Frontal cortex (tissue), 4 donors: Measurements from ENCODE around the gene SLC2A9. TPM values are rescaled to one million over a fixed set of nuclear protein-coding genes. Genes with fewer than 3 reads are reported as not detected.

Experiments
- DNase-seq, 2 donors: peaks; one replicate each; pipeline ENCODE4 v3.0.0; 2012; ENCODE audit warnings: low spot score in 2 of 2
- FAIRE-seq: peaks from 2 replicates; lab custom pipeline; 2012; peaks lifted over from hg19 to GRCh38; lab: Jason Lieb, UNC
- total RNA-seq: library from RNA; depleted of rRNA; stranded (reverse); fragments of >200 nt; gene quantifications from one replicate; pipeline ENCODE4 v1.2.3, GENCODE V29; 2014
- donor health status: control.
- donor health status: control.
- donor health status: control.

The SLC2A9 gene
- total RNA-seq, 1 donor from 2014 or later: 2.9 TPM

GRCh38 chr4:9971711-9972110, 49.6 kb downstream of the SLC2A9 start:
- DNase-seq: no peak
- FAIRE-seq: no peak

- no peak for FAIRE-seq
Observed at GRCh38 chr4:9970399-9971011, 50.8 kb downstream of the SLC2A9 start.

GRCh38 chr4:9969526-9970398, 51.5 kb downstream of the SLC2A9 start:
- FAIRE-seq: no peak
- no peak for DNase-seq

More at GRCh38 chr4:9970399-9971011, 50.8 kb downstream of the SLC2A9 start:
- DNase-seq: no peak

GRCh38 chr4:9968472-9968871, 52.8 kb downstream of the SLC2A9 start:
- no peak for DNase-seq
- no peak for FAIRE-seq

DNA sequence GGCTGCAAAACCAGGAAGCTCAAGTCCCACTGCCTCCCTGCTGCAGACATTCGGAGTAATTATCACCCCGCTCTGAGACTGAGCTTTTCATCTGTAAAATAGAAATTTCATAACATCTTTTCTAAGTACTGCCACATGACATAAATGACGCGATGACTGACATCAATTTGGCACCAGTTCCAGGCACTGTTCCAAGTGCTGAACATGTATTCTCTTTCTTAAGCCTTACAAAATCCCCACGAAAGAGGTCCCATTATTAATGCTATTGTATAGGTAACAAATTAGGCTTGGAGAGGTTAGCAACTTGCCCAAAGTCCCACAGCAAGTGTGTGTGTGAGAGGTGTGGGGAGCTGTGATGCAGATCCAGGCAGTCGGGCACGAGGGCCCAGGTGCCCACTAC, 56.4 kb downstream of the SLC2A9 start:
- DNase-seq: no peak
- FAIRE-seq: no peak

DNA sequence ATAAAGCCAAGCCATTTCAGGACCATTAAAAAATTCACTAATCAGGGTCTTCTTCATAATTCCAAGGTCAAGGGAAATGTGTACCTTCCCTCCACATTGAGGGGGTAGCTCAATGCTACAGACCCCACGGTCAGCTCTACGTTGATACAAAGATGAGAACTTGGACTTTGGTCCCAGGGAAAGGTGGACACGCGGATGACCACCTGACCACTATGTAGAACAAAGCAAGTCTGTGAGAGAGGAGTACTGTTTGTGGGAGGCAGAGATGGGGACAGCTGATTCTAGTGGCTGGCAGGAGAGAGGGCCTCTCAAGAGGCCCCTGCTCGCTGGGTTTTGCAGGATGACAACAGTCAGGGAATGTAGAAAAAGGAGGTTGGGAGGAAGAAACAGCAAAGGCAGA, 58.0 kb downstream of the SLC2A9 start:
- no peak for FAIRE-seq
- no peak for DNase-seq

GRCh38 chr4:9962611-9963314, 58.5 kb downstream of the SLC2A9 start:
- FAIRE-seq: no peak

GRCh38 chr4:9954468-9954867, 66.8 kb downstream of the SLC2A9 start:
- DNase-seq (no peak), FAIRE-seq (no peak)

More at GRCh38 chr4:9962611-9963314, 58.5 kb downstream of the SLC2A9 start:
- DNase-seq: no peak

DNA sequence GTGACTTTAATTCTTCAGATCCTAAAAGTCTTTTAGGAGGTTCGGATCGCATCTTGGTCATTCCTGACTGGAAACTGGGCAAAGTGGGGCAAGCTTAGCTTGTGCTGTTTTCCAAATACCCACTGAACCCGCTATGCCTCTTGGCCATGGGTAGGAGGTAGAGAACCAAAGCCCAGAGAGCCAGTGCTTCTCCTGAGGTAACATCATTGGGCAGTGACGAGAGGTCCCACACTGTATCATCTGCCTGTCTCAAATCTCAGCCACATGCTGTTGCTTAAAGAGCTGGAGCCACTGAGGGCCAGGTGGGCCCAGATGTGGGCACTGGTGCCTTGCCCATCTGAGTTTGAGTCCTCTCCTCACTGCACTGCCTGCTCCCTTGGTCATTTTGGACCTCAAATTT, 68.2 kb downstream of the SLC2A9 start:
- no peak for FAIRE-seq

GRCh38 chr4:9952415-9952950, 68.8 kb downstream of the SLC2A9 start:
- no peak for DNase-seq
- no peak for FAIRE-seq

More for the DNA sequence above, 68.2 kb downstream of the SLC2A9 start:
- DNase-seq: no peak

GRCh38 chr4:9949573-9949972, 71.7 kb downstream of the SLC2A9 start:
- DNase-seq (no peak), FAIRE-seq (no peak)

DNA sequence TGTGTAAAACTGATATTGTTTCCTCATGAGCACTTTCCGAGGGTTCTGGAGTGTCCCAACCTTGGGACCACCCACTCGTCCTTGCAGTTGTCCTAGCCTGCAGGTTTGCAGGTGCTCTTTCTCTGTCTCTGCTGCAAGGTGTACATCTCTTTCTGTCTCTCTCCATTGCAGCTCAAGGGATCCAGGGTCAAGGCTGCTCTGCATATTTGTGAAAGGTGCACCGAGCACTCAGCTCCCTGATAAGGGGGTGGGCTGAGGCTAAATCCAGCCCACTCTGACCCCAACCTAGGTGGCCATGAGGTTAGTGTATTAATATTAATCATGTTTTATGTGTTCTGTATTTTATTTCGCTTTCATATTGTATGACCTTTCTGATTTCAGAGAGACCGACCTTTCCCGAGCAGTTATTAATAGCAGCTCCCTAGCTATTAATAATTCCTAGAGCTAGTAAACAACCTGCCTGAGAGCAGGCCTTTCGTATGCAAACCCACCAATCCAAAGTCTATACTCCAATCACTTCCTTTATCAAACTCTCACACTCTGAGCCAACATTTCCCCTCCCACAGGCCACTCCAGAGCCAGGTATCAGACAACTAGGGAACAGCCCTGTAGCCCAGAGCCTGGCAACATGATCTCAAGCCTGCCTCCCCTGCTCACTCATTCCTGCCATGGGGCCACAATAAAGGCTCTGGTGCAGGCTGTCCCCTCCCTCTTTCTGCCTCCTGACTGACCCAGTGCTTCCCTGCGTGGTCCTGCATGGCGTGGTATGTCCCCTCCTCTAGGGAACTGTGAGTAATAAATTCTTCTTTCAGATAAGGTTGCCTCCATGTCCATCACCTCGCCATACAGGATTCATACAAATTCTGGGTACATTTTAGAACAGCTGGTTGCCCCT, 73.9 kb downstream of the SLC2A9 start:
- FAIRE-seq: no peak

GRCh38 chr4:9946170-9946569, 75.1 kb downstream of the SLC2A9 start:
- DNase-seq: no peak
- no peak for FAIRE-seq

More for the DNA sequence above, 73.9 kb downstream of the SLC2A9 start:
- DNase-seq: no peak

- FAIRE-seq (no peak), DNase-seq (no peak)
Observed at GRCh38 chr4:9944431-9945425, 76.6 kb downstream of the SLC2A9 start.

GRCh38 chr4:9943761-9944160, 77.5 kb downstream of the SLC2A9 start:
- DNase-seq: no peak
- no peak for FAIRE-seq

- DNase-seq (no peak), FAIRE-seq (no peak)
Observed at GRCh38 chr4:9942921-9943600, 78.2 kb downstream of the SLC2A9 start.

- no peak for FAIRE-seq
Observed at GRCh38 chr4:9942139-9942538, 79.2 kb downstream of the SLC2A9 start.

DNA sequence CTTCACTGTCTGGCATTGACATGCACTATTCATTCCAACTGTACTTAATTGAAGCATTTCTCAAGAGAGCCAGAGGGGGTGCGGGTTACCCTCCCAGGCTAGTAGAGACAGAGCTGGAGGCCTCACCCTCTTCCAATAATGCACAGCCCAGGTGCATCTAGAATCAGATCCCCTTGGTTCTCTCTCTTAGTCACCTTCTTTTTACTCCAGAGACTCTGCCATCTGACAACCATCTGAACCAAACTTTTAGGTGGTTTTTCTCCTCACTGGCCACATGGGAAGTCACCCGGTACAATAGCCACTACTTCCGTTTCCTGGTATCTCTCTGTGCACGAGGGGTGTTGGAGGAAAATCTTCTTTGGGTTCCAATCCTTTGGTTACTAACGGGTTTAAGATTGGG, 81.3 kb downstream of the SLC2A9 start:
- no peak for FAIRE-seq
- no peak for DNase-seq

More at GRCh38 chr4:9942139-9942538, 79.2 kb downstream of the SLC2A9 start:
- DNase-seq: no peak
